8988T (cell line): Measurements from ENCODE around the gene RASAL2.

Experiments used
- DNase-seq: peaks from one replicate; pipeline ENCODE4 v3.0.0; 2011

RASAL2 gene

GRCh38 chr1:178407215-178407614 is 313.3 kb downstream of the RASAL2 start:
- DNase-seq, result no peak

DNA sequence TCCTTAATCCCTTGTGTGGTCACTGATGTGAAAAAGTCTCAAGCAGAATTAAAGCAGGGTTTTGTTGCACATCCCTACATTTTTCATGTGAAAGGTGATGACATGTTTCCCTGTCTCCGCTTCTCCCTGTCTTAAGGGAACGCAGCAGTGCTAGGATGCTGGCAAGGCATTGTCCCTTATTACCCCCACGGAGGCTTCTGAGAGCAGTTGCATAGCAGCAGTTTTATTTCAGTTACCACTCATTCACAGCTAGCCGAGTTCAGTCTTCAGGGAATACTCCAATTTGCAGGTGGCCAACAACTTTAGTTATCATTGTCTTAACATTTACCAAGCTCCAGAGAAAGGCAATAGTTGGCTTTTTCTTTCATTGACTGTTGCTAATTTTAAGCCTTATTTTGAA is 313.8 kb downstream of the RASAL2 start:
- no peak for DNase-seq

DNA sequence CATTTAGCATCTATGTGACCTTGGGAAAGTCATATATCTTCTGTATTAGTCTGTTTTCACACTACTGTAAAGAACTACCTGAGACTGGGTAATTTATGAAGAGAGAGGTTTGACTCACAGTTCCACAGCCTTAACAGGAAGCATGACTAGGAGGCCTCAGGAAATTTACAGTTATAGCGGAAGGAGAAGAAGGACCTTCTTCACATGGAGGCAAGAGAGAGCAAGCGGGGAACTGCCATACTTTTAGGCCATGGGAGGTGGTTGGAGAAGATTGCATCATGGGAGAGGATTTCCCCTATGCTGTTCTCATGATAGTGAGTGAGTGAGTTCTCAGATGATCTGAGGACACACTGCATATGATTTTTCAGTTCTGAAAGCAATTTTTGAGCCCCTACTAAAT is 315.0 kb downstream of the RASAL2 start:
- no peak for DNase-seq

DNA sequence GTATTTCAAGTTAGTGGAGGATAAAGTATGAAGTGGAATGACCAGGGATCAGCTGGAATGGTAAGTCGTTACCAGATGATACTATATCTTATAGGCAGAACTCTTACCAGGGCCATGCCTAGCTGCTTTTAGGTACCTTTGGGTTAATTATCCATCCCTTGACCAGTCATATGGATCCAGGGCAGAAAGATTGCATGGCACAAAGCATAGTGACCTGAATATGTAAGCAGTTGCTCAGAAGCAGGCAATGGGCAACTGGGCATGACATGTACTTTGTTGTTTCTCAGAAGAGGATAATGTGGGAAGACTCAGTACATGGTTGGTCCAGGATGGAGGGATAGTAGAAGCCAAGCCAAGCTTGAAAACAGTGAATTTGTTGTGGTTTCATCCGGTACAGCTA is 315.6 kb downstream of the RASAL2 start:
- no peak for DNase-seq

- no peak for DNase-seq
Measured at GRCh38 chr1:178411756-178412399, 318.0 kb downstream of the RASAL2 start.

GRCh38 chr1:178412400-178412770 is 318.5 kb downstream of the RASAL2 start:
- DNase-seq, result no peak

DNA sequence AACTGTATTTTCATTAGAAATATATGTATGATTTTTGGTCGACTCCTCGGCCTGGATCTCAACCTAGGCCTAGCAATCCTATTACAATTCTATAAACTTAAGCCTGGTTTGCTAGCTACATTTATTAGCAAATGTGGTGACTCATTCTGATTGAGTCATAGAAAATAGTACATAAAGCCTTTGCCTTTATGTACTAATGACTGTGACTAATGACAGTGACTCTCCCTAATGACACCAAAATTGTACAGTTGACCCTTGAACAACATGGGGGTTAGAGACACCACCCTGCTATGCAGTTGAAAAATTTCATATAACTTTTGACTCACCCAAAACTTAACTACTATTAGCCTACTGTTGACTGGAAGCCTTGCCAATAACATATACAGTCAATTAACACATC is 324.0 kb downstream of the RASAL2 start:
- DNase-seq, result no peak

DNA sequence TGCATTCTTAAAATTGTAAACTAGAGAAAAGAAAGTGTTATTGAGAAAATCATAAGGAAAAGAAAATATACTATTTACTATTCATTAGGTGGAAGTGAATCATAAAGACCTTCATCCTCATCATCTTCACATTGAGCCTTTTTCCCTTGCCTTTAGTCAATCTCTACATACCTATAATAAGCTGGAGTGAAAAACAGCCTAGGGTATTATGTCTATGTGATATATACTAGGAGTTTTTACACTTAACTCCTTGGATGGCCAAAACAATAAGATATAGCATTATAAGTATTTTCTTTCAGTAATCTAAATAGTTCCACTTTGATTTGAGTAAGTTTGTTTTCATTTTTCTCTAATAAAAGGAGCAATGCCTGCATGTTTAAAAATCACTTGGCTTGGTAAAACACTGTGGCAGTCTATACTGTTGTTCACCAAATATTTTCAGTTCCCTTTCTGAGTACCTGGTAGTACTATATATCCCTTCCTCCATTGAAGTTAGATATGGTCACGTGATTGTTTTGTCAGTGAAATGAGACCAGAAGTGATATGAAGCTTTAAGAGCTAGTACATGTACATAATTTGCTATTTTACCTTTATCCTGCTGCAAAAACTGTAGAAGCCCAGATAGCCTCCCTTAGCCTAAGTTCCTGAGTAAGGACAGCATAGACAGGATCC is 324.5 kb downstream of the RASAL2 start:
- no peak for DNase-seq

- DNase-seq, result no peak
Measured at GRCh38 chr1:178434360-178434759, 340.5 kb downstream of the RASAL2 start.

- DNase-seq, result no peak
Measured at GRCh38 chr1:178434899-178435435, 341.1 kb downstream of the RASAL2 start.

- DNase-seq, result no peak
Measured at GRCh38 chr1:178436899-178437298, 343.0 kb downstream of the RASAL2 start.

- no peak for DNase-seq
Measured at GRCh38 chr1:178438432-178438831, 344.5 kb downstream of the RASAL2 start.

GRCh38 chr1:178442925-178443324 is 349.0 kb downstream of the RASAL2 start:
- no peak for DNase-seq

- no peak for DNase-seq
Measured at GRCh38 chr1:178450871-178451270, 357.0 kb downstream of the RASAL2 start.

- no peak for DNase-seq
Measured at GRCh38 chr1:178451529-178451928, 357.6 kb downstream of the RASAL2 start.

DNA sequence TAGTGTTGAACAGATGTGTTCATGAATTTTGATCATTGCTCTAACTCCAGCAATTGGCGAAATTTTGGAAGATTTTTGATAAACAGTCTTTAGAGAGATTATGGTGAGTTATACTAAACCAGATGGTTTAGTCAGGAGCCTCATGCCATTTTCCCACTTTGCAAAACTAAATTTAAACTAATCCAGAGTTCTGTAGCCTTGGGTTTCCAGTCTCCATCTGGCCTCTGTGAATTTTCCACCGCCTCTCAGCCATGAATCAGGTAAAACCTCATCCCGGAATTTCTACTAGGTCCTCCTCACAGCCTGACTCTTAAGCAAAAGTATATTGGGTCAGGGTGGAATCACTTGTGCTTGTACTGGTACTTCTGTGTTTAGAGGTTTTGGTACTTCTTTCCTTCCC is 358.1 kb downstream of the RASAL2 start:
- DNase-seq, result no peak

DNA sequence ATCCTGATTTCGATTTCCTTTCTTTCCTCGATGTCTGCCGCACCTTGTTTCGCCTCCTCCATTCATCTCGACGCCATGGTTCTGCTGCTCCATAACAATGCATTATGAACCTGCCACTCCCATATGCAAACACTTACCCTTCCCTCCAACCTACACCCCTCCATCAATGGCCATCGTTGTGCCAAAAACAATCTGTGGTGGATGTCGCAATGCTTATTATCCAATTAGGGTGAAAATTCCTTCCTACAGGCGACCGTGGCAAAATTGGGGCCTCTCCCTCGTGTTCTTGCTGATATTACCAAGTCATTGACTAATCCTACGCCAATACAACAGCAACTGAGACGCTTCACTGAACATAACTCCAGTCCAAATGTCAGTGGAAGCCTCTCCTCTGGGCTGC is 362.6 kb downstream of the RASAL2 start:
- DNase-seq, result no peak

DNA sequence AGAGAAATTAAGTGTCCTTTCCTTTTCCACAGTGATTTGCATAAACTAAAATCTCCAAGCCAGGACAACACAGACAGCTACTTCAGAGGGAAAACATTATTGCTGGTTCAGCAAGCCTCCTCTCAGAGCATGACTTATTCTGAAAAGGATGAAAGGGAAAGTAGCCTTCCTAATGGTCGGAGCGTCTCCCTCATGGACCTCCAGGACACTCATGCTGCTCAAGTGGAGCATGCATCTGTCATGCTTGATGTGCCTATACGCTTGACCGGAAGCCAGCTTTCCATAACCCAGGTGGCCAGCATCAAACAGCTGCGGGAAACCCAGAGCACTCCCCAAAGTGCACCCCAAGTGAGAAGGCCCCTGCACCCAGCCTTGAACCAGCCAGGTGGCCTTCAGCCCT is 363.7 kb downstream of the RASAL2 start:
- no peak for DNase-seq

GRCh38 chr1:178458203-178458602 is 364.3 kb downstream of the RASAL2 start:
- DNase-seq, result no peak

DNA sequence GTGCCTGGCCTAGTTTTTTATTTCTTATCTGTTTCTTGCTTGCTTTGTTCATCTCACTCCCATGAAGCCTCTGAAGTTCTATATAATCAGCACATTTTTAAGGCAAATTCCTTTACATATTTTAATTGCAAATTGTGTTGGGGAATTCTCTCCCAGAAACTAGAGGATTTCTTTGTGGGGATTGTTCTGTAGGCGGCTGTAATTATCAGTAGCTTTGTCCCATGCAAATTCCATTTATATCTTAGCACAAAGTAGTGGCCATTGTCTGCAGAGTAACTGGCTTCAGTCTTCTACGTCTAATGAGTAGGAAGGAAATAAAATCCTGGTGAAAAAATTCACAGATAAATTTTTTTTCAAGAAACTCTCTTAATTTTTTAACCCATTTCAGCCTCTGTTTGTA is 367.2 kb downstream of the RASAL2 start:
- no peak for DNase-seq

DNA sequence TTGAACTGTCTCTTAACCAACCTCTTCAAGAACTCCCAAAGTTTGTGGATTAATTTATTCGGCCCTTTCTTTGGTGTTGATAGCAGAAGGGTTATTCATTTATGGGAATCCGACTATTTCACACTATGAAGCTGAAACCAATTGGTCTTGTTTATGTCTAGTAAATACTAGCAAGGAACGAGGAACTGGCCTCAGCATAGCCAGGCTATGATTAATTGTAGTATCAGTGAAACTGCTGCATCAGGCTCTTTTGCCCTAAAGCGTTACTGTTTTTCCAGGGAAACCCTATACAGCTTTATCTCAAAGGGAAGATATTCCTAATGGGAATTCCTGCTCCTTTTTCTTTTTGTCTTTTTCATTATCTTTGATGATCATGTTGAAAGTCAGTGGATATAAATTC is 367.8 kb downstream of the RASAL2 start:
- DNase-seq, result no peak

DNA sequence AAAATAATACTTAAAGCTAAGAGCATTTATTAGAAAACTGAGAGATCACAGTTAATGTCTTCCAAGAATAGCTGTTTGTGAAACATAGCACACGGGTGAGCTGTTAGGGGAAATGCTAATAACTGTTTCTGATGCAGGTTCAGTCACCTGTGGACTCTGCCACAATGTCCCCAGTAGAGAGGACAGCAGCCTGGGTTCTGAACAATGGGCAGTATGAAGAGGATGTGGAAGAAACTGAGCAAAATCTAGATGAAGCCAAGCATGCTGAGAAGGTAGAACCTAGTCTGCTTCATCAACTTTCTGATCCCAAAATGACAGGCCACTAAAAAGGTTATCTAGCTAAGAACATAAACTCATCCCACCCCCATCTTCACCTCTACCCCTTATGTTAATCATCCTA is 370.2 kb downstream of the RASAL2 start:
- DNase-seq, result no peak

DNA sequence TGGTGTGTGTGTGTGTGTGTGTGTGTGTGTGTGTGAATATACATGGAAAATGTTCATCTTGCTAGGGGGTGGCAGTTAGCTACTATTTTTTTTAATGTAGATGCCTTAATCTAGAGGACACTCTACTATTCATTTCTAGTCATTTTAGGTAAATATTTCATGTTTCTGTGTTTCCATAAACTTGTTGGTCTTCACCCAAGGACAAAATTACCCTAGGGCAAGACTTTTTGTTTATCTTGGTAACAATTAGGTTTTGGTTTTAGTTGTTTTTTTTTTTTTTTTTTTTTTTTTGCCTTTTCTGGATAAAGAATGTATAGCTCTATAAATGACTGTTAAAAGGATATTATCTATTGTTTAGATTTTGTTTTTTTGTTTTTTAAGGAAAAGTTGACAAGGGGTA is 370.7 kb downstream of the RASAL2 start:
- DNase-seq, result no peak

GRCh38 chr1:178465011-178465410 is 371.1 kb downstream of the RASAL2 start:
- no peak for DNase-seq

- DNase-seq, result no peak
Measured at GRCh38 chr1:178467837-178468236, 373.9 kb downstream of the RASAL2 start.
